HL-60/S4 treated with retinoic acid at 250 ng/mL for 4 days and 3 days (cell line): ENCODE data around the gene DCAF12L2.
"Not testable (repeated sequence)": the region's sequence is repeated elsewhere in the genome, so short reads cannot be mapped to it uniquely, and the experiment has no call there.

Source experiments
- in situ Hi-C: fragments of 300-500 bp; cut with MboI; formaldehyde crosslinking; loops from 2 replicates; pipeline ENCODE4 v1.7.0; 2022; ENCODE audit warnings: low sequenced_read_pairs

DCAF12L2 gene

DNA sequence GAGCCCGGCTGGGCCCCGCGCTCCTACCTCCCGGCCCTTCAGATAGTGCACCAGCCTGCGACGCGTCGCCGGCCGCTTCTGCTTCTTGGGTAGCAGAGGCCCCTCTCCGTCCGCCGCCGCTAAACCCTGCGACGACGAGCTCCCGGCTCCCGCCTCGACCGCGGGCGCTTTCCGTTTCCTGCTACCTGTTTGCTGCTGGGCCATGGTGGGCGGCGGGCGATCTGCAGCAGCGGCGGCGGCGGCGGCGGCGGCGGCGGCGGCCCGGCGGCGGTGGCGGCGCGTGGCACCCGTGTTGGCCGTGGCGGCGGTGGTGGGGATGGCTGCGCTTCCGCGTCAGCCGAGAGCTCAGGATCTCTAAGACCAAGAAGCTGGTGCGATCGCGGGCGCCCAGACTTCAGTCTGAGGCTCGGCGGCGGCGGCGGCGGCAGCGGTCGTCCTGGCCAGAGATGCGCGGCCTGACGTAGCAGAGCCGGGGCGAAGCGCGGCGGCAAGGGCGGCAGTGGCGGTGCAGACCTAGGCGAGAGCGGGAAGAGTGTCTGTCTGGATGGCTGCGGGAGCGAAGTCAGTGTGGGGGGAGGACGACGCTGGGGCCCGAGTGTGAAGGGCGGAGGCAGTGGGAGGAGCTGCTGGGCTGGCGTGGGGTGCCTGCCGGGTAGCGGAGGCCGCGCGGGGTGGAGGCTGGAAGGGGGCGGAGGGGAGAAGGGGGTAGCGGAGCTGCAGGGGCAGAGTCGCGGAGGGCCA lies at the start of gene DCAF12L2:
DCAF12L2 (minus strand) TSS at position 569 of the 741 bp plus-strand sequence; CDS start at position 204, 365 bp downstream.
- in situ Hi-C loops: no loop called here

DNA sequence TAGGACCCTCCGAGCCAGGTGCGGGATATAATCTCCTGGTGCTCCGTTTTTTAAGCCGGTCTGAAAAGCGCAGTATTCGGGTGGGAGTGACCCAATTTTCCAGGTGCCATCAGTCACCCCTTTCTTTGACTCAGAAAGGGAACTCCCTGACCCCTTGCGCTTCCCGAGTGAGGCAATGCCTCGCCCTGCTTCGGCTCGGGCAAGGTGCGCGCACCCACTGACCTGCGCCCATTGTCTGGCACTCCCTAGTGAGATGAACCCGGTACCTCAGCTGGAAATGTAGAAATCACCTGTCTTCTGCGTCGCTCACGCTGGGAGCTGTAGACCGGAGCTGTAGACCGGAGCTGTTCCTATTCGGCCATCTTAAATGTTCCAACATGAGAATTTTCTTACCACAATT lies 24.8 kb upstream of the DCAF12L2 start:
- in situ Hi-C loops: not testable (repeated sequence)

DNA sequence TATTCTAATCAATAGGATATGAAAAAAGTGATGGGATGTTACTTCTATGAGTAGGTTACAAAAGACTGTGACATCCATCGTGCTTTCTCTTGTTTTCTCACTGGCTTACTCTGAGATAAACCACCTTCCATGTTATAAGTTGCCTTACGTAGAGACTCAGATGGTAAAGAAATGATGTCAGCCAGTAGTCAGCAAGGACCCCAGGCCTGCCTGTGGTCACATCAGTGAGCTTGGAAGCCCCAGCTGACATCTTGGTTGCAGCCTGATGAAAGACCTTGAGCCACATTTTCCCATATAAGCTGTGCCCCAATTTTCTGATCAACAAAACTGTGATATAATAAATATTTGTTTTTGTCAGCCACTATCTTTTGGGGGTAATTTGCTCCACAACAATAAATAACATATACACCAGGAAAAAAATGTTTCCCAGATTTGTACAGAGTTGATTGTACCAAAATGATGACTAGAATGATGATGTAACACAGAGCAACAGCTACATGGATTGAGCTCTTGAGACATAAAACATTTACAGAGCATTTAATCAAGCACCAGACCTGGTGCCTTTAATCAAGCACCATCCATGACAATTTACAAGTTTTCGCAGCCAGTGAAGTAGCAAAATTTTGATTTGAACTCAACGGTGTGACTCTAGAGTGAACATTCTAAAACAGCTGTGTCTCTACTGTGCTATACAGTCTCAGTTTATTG lies 11.2 kb upstream of the DCAF12L2 start:
- in situ Hi-C loops: no loop called here

DNA sequence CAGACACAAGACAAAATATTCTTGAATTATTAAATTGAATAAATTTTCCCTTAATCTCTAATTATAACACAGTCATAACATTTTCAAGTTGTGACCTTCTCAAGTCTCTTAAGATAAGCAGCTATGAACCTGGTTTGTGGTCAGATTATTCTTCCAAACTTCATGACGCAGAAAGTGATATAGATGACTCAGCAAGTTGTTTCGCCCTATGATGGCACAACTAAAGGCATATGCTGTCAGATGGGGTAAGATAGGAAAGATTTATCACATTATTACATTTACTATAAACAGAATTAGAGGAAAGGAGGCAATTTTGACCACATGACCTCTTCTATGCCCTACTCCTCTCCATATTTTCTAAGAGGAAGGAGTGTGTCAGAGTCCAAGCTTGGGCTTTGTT lies 4.6 kb upstream of the DCAF12L2 start:
- in situ Hi-C loops: no loop called here

DNA sequence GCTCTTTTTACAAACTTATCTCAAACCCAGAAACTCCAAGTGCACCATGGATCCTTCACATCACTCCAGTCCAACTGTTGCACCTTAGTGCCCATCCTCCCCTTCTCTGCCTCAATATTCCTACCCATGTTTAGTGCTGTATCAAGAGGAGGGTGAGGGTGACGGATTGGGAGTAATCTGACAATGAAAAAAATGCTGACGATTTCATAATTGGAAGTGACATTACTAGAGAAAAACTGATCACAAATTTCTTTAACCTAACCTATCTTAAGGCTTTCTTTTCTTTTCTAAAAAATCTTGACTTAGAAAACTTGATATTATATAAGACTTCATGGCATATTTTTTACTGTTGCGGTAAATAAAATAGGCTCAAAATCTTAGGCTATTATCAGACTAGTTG lies 1.5 kb upstream of the DCAF12L2 start:
- in situ Hi-C loops: no loop called here

DNA sequence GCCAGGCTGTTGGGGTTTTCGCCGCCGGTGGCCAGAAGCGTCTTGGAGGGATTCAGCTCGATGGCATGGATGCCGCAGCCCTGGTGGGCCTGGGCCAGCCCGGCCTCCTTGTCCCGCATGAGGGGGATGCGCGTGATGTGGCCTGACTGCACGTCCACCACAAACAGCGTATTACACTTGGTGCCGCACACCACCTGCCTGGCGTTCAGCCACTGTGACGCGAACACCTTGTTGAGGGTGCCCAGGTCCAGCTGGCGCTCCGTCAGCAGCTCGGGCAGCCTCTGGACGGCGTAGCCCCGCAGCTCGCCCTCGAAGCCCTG lies 728 bp downstream of the DCAF12L2 start:
- in situ Hi-C loops: no loop called here

DNA sequence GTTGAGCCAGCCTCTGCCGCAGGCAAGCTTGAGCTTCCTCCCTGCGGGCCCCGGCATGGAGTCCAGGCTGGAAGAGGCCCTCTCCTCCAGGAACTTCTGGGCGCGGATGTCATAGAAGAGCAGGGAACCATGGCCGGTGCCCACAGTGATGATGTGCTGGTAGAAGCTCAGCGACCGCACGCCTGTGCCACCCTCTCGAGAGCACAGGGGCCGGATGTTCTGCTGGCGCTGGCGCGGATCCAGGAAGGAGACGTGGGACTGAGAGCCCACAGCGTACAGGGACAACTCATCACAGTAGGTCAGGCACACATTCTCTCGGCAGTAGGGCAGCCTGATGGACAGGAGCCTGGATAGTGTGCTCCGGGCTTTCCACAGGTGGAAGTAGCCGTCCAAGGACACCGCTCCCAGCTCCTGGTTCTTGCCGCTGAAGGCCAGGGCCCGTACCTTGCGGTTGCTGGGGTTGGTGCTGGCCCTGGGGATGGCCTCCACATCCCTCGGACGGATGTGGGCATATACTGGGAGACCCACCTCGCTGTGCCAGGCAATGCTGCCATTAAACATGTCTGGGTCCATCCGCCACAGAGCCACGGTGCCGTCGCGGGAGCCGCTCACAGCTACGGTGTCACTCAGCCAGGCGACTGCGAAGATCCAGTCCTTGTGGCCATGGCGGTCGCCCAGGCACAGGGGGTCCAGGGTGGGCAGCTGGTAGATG lies 1.2 kb downstream of the DCAF12L2 start:
- in situ Hi-C loops: no loop called here

DNA sequence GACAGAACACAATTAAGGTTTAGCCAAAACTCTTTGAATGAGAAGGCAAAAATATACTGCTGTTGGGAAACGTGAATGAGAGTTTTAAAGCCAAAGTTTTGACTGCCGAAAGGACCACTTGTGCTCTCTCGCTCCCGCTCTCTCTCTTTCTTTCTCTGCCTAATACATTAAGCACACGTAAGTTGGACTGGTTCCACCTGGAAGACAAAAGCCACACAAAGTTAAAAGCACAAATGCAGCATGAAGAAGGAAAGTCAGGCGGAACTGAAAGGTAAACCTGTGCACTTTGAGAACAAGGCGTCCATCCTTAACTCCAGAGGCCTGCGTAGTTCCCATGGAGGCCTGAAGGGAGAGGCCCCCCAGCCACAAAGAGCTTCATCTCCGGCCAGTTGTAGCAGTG lies 1.9 kb downstream of the DCAF12L2 start:
- in situ Hi-C loops: no loop called here

DNA sequence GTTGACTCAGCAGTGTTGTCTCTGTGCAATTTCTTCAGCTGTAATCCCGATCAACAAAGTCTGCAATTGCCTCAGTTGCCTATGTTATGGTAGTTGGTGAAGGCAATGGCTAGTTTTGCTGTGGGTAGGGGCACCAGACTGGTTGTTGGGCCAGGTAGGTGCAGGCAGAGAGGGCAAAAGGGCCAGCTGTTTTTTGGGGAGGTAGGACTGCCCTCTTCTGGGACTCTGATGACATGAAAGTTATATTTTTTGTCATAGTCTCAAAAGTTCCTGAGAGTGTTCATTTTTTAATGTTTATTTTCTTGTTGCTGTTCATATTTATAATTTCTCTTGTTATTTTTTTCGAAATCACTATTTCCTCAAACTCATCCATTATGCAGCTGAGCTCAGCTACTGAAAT lies 25.1 kb downstream of the DCAF12L2 start:
- in situ Hi-C loops: no loop called here

DNA sequence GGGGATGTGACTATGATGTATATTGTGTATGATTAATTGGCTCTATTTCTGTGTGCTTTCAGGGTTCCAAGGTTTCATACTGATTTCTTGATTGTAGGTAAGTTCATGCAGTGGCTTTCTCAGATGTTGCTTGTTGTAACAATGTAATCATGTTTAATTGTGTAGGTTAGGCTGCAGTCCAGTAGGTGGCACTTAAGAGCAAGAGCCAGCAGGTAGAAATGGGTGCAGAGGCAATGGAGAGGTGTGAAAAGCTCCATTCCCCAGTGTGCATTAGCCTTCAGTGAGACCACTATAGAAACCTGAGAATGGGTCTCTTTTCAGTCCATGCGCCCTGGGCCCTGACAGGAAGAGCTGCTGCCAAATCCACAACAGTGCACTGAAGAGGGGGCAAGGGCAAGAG lies 28.2 kb downstream of the DCAF12L2 start:
- in situ Hi-C loops: no loop called here

DNA sequence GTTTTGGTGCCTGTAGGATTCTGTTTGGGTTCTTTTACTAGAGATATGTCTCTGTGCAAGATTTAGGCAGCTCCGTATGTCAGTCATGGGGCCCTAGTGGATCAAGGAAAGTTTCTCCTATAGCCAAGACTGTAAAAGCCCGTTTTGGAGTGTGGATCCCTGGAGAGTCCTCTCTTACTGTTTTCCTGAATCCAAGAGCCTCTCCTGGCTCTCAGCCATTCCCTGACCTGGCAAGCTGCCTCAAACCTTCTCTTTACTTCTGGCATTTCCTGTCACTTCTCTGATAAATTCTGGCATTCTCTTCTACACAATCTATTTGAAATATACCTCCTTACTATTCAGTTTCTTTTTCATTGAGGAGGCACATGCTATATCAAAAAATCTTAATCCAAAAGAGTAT lies 41.4 kb downstream of the DCAF12L2 start:
- in situ Hi-C loops: no loop called here
